ENCODE measurements around the gene TUBA4A.

DNA sequence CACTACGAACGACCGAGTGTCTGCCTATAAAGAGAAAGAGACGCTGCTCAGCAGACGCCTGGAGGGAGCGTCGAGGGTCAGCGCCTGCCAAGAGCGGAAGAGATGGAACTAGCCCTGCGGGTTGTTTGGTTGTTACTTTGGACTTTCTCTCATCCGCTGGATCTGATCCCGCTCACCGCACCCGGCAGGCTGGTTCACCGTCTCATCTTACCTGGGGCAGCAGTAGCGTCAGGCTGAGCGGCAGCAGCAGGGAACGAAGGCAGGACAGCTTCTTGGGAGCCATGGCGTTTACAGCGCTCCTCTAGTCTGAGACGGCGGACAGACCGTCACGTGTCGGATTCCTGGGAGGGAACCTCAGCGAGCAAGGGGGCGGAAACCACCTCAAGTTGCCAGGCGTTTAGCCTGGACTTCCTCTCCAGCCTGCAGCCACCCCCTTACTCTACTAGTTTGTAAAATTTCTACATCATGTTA lies 10.4 kb downstream of the TUBA4A start:
- TF ChIP-seq MYNN (tag by site-specific recombination; IDR thresholded peaks at IDR 0.05; ENCODE audit: borderline replicate concordance) (no peak), ZFHX2 (tag by site-specific recombination; conservative IDR thresholded peaks at IDR 0.05) (no peak), KLF9 (tag by site-specific recombination; IDR thresholded peaks at IDR 0.05; ENCODE audit: low read depth) (no peak), ZBTB7A (tag by site-specific recombination; IDR thresholded peaks at IDR 0.05; ENCODE audit: low read depth) (no peak)
- TF ChIP-seq, protein P1, sequence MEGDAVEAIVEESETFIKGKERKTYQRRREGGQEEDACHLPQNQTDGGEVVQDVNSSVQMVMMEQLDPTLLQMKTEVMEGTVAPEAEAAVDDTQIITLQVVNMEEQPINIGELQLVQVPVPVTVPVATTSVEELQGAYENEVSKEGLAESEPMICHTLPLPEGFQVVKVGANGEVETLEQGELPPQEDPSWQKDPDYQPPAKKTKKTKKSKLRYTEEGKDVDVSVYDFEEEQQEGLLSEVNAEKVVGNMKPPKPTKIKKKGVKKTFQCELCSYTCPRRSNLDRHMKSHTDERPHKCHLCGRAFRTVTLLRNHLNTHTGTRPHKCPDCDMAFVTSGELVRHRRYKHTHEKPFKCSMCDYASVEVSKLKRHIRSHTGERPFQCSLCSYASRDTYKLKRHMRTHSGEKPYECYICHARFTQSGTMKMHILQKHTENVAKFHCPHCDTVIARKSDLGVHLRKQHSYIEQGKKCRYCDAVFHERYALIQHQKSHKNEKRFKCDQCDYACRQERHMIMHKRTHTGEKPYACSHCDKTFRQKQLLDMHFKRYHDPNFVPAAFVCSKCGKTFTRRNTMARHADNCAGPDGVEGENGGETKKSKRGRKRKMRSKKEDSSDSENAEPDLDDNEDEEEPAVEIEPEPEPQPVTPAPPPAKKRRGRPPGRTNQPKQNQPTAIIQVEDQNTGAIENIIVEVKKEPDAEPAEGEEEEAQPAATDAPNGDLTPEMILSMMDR (tag by site-specific recombination; IDR thresholded peaks at IDR 0.05), result no peak
